Fibroblast of the conjunctiva (primary cell): Measurements from ENCODE around the gene GNRH2.
"Not testable (repeated sequence)": the region's sequence is repeated elsewhere in the genome, so short reads cannot be mapped to it uniquely, and the experiment has no call there.

Experiments
- DNase-seq: peaks from one replicate; pipeline ENCODE4 v3.0.0-alpha.2; 2010; ENCODE audit warnings: low read depth

The GNRH2 gene

DNA sequence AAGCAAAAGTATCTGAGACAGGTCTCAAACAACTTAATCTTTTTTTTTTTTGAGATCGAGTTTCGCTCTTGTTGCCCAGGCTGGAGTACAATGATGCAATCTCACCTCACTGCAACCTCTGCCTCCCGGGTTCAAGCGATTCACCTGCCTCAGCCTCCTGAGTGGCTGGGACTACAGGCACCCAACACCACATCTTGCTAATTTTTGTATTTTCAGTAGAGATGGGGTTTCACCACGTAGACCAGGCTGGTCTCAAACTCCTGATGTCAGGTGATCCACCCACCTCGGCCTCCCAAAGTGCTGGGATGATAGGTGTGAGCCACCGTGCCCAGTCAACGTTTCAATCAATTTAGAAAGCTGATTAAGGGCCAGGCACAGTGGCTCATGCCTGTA lies 29.8 kb downstream of the GNRH2 start:
- DNase-seq, result not testable (repeated sequence)

GRCh38 chr20:3074812-3075211 lies 31.4 kb downstream of the GNRH2 start:
- no peak for DNase-seq

GRCh38 chr20:3075315-3075714 lies 31.9 kb downstream of the GNRH2 start:
- DNase-seq, result not testable (repeated sequence)

GRCh38 chr20:3077618-3078134 lies 34.3 kb downstream of the GNRH2 start:
- DNase-seq, result no peak

GRCh38 chr20:3080939-3081388 lies 37.5 kb downstream of the GNRH2 start:
- DNase-seq, result peak; percentile 14

DNA sequence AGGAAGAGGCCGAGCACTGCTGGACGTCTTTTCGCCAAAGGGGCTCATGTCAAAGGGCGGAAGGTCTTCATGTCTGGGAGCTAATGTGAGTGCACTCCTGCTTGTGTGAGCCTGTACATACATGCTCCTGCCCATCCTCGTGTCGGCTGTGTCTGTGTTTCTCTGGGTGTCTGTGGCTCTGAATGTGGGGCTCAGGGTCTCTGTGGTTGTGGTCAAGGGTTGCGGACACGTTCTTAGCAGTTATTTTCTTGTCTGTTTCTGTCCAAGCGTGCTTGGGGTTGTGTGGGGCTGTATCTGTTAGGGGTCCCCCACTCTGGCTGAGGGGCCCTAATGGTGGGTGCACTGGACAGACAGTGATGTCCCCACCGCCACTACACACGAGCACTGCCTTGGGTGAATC lies 38.2 kb downstream of the GNRH2 start:
- DNase-seq, result no peak

GRCh38 chr20:3082306-3082951 lies 39.0 kb downstream of the GNRH2 start:
- no peak for DNase-seq

DNA sequence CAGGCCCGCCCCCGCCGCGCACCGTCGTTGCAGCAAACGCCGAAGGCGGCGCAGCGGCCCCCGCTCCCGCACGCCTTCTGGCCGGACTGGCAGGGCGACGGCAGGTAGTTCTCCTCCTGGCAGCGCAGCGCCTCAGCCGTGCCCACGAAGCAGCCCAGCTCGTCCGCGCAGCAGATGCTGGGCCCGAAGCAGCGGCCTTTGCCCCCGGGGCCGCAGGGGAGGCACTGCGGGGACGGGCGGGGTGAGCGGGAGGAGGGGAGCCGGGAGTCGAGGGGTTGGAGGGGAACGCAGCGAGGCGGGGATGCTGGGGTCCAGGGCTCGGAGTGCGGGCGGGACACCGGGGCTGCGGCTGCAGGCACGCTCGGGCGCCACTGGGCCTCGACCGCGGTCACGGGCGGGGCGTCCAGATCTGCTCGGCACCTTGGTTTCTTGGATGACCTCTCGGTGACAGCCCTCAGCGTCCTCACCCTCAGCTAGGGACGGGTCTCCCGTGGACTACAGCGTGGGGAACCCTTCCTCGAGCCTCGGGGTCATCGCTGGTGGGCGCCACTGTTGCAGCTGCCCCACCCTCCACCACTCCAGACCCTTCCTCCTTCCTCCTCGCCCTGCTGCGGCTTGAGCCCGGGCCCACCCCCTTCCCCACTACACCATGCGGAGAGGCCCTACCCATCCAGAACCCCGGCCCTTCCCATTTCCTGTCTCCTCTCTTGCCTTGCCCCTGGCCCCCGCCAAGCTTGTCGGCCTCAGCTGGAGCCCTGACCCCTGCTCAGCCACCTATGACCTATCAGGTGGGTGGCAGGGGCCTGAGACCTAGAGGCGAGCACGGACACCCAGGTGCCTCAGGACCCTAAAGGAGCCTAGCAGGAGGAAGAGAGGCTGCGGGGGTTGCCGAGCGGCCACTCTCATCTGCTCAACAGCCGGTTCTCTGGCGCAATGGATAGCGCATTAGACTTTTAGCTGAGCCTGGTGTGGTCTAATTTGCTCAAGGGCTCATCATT lies 39.8 kb downstream of the GNRH2 start:
- no peak for DNase-seq

GRCh38 chr20:3084283-3084985 lies 41.0 kb downstream of the GNRH2 start, which contains the start of gene AVP:
TSS of gene AVP (minus strand) at chr20:3084724. CDS start at chr20:3084674, 50 bp downstream.
- DNase-seq, result no peak

DNA sequence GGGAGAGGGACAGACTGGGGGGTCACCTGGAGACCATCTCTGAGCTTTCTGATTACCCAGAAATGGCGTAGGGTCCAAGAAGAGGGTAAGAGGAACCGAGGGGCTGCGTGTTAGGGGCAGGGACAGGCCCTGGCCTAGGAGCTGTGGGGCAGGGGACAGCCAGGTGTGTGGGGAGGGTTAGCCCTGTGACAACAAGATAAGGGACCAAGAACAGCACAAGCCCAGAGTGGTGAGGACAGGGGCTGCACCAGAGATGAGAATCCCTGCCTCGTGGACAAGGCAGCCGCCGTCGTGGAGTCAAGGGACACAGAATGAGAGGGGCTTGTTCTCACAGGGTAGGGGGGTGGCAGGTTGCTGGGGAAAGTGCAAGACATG lies 41.6 kb downstream of the GNRH2 start:
- DNase-seq, result no peak

- no peak for DNase-seq
These were observed 42.2 kb downstream of the GNRH2 start for GRCh38 chr20:3085571-3086072.

- DNase-seq, result no peak
These were observed 44.6 kb downstream of the GNRH2 start for GRCh38 chr20:3088031-3088430.

DNA sequence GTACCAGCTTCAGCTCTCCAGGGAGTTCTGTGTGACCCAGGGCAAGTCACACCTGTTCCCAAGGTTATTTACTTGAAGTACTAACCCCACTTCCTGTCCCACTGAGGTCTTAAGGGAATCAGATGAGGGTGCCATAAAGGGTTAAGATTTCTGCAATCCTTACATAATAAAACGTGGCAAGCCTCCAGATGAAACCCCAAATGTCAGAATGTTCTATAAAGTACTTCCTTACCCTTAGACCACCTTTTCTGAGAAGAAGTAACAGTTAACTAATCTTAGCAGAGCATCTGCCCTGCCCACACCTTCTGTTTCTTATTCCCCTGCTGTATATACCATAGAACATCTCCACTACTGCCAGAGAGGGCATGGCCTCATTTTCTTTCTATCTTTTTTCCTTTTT lies 47.1 kb downstream of the GNRH2 start:
- DNase-seq, result no peak

GRCh38 chr20:3092611-3093379 lies 49.4 kb downstream of the GNRH2 start:
- no peak for DNase-seq

DNA sequence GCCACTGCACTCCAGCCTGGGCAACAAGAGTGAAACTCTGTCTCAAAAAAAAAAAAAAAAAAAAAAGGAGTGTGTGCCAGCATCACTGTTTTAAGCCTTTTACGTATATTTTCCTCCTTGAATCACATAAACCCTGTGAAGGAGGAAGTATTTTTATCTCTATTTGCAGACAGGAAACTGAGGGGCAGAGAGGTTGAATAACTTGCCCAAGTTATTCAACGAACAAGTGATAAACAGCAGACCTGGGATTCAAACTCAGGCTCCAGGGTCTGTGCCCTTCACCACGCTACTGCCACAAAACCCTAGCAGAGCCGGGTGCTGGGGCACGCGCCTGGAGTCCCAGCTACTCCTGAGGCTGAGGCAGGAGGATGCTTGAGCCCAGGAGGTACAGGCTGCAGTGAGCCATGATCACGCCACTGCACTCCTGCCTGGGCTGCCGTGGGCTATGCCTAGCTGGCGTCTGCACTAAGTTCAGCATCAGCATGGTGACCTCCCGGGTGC lies 50.5 kb downstream of the GNRH2 start:
- DNase-seq, result no peak

DNA sequence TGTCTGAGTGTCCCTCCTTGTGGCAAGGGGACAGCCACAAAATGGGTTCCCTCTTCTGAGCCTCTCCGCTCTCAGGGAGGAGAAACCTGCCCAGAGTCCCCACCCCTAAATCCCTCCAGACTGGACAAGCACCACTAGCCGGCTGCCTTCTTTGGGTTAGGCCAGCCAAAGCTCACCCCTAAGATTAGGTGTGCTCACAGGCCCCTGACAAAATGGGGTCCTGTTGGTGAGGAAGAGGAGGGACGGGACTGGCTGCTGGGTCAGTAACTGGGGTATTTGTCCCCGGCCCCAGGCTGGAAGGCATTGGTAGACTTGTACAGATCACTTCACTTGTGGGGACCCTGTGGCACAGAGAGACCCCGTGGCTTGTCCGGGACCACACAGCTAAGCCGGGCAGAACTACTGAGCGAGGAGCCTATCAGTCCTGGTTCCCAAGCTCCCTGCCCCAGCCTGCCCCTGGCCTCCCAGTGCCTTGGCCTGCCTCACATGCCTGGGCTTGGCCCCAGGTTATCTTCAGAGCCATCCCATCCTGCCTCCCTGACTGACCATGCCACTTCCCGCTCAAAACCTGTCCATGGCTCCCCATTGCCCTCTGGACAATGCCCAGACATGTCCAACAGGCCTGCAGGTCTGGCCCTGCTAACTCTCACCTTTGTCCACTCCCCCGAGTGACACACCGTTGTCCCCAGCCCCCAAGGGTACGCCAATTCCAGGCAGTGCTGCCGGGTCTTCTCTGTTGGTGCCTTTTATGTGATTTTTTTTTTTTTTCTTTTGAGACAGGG lies 51.6 kb downstream of the GNRH2 start:
- DNase-seq, result no peak
